ENCODE data around the gene SHC1. TPM values are rescaled to one million over a fixed set of nuclear protein-coding genes. Genes with fewer than 3 reads are reported as not detected.
A peak's percentile ranks its signal among the peaks of the same experiment; 100 is the strongest.

Gene SHC1
- total RNA-seq, 2 experiments from 2014 or later: 45.9 to 65.7 TPM

- peaks cover 64% of the 10 kb centered on the region for H3K36me3 Mint-ChIP-seq (ENCODE audit: low read depth)
- H3K4me1 Mint-ChIP-seq: peaks cover 76% of the 10 kb centered on the region
- H3K27me3 Mint-ChIP-seq: no peaks in the 10 kb centered on the region
- CTCF ChIA-PET: interaction anchor here (0.8 to 6.1 kb wide), 11 partner anchors 8 to 680 kb away, joined by 3 to 86 read pairs (median 4); partner anchors contain the start of genes ADAM15, FLAD1, PBXIP1 and ZBTB7B
- H3K9me3 Mint-ChIP-seq (ENCODE audit: low read depth): no peaks in the 10 kb centered on the region
- DNase-seq: no peak
- H3K27ac Mint-ChIP-seq: no peak overlapping the region
- no peak for ATAC-seq
- intact Hi-C loops (cut with DNase I, micrococcal nuclease): loop anchor here in 1 of 2 experiments (5.0 kb wide), 1 partner anchor 37 kb away; the partner anchor contains the start of gene ADAM15
- no peak overlapping the region for H3K4me3 Mint-ChIP-seq
- POLR2A ChIA-PET: interaction anchor here (0.8 to 1.0 kb wide), 2 partner anchors 11 to 179 kb away, joined by 3 read pairs; no protein-coding TSS in a partner anchor
These were observed 44.4 kb upstream of the SHC1 start for GRCh38 chr1:155014709-155015508.

DNA sequence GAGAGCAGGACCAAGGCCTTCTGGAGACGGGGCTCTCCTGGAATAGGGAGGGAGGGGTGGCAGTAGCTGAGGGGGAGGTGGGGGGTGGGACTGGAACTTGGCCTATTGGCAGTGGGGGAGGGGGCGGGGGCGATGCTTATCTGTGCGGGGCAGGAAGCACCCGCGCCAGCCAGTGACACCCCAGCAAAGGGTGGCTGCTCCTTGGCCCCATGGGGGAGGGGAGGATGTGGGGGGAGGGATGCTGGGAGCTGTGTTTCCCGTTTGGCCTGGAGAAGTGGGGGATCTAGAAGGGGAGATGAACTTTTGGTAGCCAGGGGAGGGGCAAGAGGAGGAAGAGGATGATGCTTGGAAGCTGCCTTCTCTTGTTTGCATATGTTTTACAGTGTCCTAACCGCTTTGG is 43.1 kb upstream of the SHC1 start:
- peaks cover 65% of the 10 kb centered on the region for H3K36me3 Mint-ChIP-seq (ENCODE audit: low read depth)
- peaks cover 64% of the 10 kb centered on the region for H3K4me1 Mint-ChIP-seq
- H3K27ac Mint-ChIP-seq: peak overlapping the region; percentile 73
- ChIA-PET POLR2A (interaction anchor here (0.8 kb wide), 1 partner anchor 1355 kb away, joined by 4 read pairs; no protein-coding TSS in a partner anchor), CTCF (interaction anchor here (0.6 to 6.1 kb wide), 4 partner anchors 13 to 48 kb away, joined by 3 to 86 read pairs (median 5); partner anchors contain the start of genes LENEP and ZBTB7B)
- intact Hi-C loops (cut with DNase I, micrococcal nuclease): no loop called here
- no peaks in the 10 kb centered on the region for H3K27me3 Mint-ChIP-seq
- H3K9me3 Mint-ChIP-seq (ENCODE audit: low read depth): no peaks in the 10 kb centered on the region
- peak; percentile 56 for DNase-seq
- ATAC-seq: no peak
- H3K4me3 Mint-ChIP-seq: peak overlapping the region; percentile 99

GRCh38 chr1:155012776-155013602 is 42.4 kb upstream of the SHC1 start:
- Mint-ChIP-seq H3K9me3 (ENCODE audit: low read depth) (no peaks in the 10 kb centered on the region), H3K4me1 (peaks cover 65% of the 10 kb centered on the region), H3K27ac (peak overlapping the region; percentile 82), H3K4me3 (peak overlapping the region; percentile 99), H3K36me3 (ENCODE audit: low read depth) (peaks cover 64% of the 10 kb centered on the region), H3K27me3 (no peaks in the 10 kb centered on the region)
- ATAC-seq (no peak), DNase-seq (peak; percentile 31)
- intact Hi-C loops (cut with DNase I, micrococcal nuclease): no loop called here
- ChIA-PET CTCF (interaction anchor here (0.5 to 6.1 kb wide), 7 partner anchors 12 to 160 kb away, joined by 3 to 86 read pairs (median 4); partner anchors contain the start of genes KRTCAP2, LENEP and ZBTB7B), POLR2A (interaction anchor here (0.7 to 0.8 kb wide), 3 partner anchors 65 to 1354 kb away, joined by 3 to 4 read pairs (median 4); partner anchors contain the start of gene EFNA3)

- peak overlapping the region; percentile 99 for H3K4me3 Mint-ChIP-seq
- POLR2A ChIA-PET: no interaction called here
- H3K4me1 Mint-ChIP-seq: peaks cover 65% of the 10 kb centered on the region
- CTCF ChIA-PET: interaction anchor here (0.6 to 6.1 kb wide), 5 partner anchors 11 to 192 kb away, joined by 3 to 86 read pairs (median 6); partner anchors contain the start of genes KRTCAP2 and ZBTB7B
- DNase-seq (peak; percentile 76), ATAC-seq (peak; percentile 10)
- H3K27me3 Mint-ChIP-seq: no peaks in the 10 kb centered on the region
- intact Hi-C loops (cut with DNase I, micrococcal nuclease): no loop called here
- peaks cover 63% of the 10 kb centered on the region for H3K36me3 Mint-ChIP-seq (ENCODE audit: low read depth)
- H3K9me3 Mint-ChIP-seq (ENCODE audit: low read depth): no peaks in the 10 kb centered on the region
- H3K27ac Mint-ChIP-seq: peak overlapping the region; percentile 82
These were observed 41.5 kb upstream of the SHC1 start for GRCh38 chr1:155012026-155012546.

DNA sequence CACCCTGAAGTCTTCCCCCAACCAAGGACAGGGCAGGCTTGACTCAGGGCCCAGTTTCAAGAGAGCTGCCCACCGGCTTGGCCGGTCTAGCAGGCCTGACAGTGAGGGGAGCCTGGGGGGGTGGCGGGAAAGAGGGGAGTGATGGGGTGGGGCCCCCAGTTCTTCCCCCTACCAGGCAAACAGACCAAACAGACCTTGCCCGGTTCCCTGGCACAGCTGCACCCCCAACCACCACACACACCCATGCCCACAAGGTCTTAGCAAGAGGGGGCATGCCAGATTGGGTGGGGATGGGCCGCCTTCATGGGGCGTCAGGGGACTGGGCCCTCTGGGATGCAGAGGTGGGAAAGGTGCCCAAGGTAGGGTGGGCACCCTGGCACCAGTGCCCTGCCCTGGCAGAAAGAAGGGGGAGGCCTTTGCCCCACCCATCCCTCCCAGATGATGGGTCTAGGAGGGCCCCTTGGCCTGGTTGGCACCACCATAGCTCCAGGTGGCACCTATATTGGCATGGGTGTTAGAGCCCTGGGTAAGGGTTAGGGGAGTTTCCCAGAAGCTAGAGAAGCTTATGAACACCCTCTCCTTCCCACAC is 41.0 kb upstream of the SHC1 start:
- H3K4me3 Mint-ChIP-seq: peak overlapping the region; percentile 99
- intact Hi-C loops (cut with DNase I, micrococcal nuclease): no loop called here
- ChIA-PET POLR2A (no interaction called here), CTCF (interaction anchor here (0.6 to 1.8 kb wide), 5 partner anchors 12 to 192 kb away, joined by 3 to 8 read pairs (median 5); partner anchors contain the start of gene KRTCAP2)
- peaks cover 59% of the 10 kb centered on the region for H3K36me3 Mint-ChIP-seq (ENCODE audit: low read depth)
- DNase-seq: no peak
- H3K4me1 Mint-ChIP-seq: peaks cover 67% of the 10 kb centered on the region
- peak overlapping the region; percentile 96 for H3K27ac Mint-ChIP-seq
- ATAC-seq: no peak
- no peaks in the 10 kb centered on the region for H3K9me3 Mint-ChIP-seq (ENCODE audit: low read depth)
- H3K27me3 Mint-ChIP-seq: no peaks in the 10 kb centered on the region

DNA sequence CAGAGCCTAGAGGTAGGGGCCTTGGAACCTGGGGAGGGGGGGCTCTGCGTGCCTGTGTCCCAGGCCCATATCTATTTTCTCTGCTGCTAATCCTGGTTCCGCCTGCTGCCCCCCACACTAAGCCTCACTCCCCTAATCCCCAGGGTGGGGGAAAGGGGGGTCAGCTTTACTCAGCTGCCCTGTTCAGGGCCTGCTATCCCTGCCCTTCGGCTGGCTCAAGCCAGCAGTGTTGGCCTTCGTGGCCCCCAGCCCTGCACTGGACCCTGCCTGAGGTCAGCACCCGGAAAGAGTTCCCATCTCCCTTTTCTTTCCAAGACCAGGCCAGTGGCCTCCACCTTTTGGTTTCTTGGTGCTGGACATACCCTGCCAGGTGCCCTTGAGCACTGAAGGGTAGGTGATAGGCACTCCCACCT is 40.5 kb upstream of the SHC1 start:
- Mint-ChIP-seq H3K27ac (peak overlapping the region; percentile 96), H3K27me3 (no peaks in the 10 kb centered on the region), H3K4me1 (peaks cover 67% of the 10 kb centered on the region), H3K4me3 (peak overlapping the region; percentile 99), H3K36me3 (ENCODE audit: low read depth) (peaks cover 54% of the 10 kb centered on the region), H3K9me3 (ENCODE audit: low read depth) (no peaks in the 10 kb centered on the region)
- no peak for DNase-seq
- ChIA-PET POLR2A (interaction anchor here (0.6 kb wide), 1 partner anchor 30 kb away, joined by 3 read pairs; no protein-coding TSS in a partner anchor), CTCF (interaction anchor here (0.9 to 1.8 kb wide), 3 partner anchors 12 to 165 kb away, joined by 3 to 7 read pairs (median 5); no protein-coding TSS in a partner anchor)
- intact Hi-C loops (cut with DNase I, micrococcal nuclease): no loop called here
- no peak for ATAC-seq

GRCh38 chr1:155010211-155010918 is 39.8 kb upstream of the SHC1 start:
- intact Hi-C loops (cut with DNase I, micrococcal nuclease): no loop called here
- Mint-ChIP-seq H3K27me3 (no peaks in the 10 kb centered on the region), H3K27ac (peak overlapping the region; percentile 96), H3K36me3 (ENCODE audit: low read depth) (peaks cover 47% of the 10 kb centered on the region), H3K4me3 (peak overlapping the region; percentile 99), H3K4me1 (peaks cover 67% of the 10 kb centered on the region), H3K9me3 (ENCODE audit: low read depth) (no peaks in the 10 kb centered on the region)
- ATAC-seq (no peak), DNase-seq (peak; percentile 54)
- ChIA-PET POLR2A (interaction anchor here (0.6 kb wide), 1 partner anchor 29 kb away, joined by 3 read pairs; no protein-coding TSS in a partner anchor), CTCF (interaction anchor here (0.9 to 1.8 kb wide), 3 partner anchors 11 to 165 kb away, joined by 3 to 7 read pairs (median 5); no protein-coding TSS in a partner anchor)

GRCh38 chr1:155009742-155010141 is 39.2 kb upstream of the SHC1 start:
- no peaks in the 10 kb centered on the region for H3K9me3 Mint-ChIP-seq (ENCODE audit: low read depth)
- peaks cover 64% of the 10 kb centered on the region for H3K4me1 Mint-ChIP-seq
- H3K36me3 Mint-ChIP-seq (ENCODE audit: low read depth): peaks cover 44% of the 10 kb centered on the region

DNA sequence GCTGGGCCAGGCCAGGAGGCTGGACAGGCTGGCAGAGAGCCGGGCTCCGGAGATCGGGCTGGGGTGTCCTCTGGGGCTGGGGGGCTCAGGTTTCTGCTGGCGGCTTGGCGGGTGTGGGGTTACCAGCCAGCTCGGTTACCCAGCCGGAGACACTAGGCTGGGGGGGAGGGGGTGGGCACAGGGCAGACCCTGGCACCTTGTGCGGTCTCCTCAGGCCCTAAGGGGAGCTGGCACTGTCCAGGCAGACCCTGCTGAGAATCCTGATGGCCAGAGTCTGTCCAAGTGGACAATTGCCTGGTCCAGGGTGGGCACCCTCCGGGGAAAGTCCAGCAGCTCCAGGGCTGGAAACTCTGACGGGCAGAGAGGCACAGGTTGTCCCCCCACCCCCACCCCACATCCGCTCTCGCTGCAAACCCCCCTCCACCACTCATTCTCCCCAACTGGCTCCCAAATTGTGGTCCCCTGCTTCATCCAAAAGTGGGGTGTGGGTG is 38.7 kb upstream of the SHC1 start:
- POLR2A ChIA-PET: interaction anchor here (0.9 kb wide), 1 partner anchor 48 kb away, joined by 3 read pairs; no protein-coding TSS in a partner anchor
- DNase-seq: peak; percentile 73
- peak overlapping the region; percentile 96 for H3K27ac Mint-ChIP-seq

More at GRCh38 chr1:155009742-155010141, 39.2 kb upstream of the SHC1 start:
- intact Hi-C loops (cut with DNase I, micrococcal nuclease): loop anchor here in 1 of 2 experiments (1.0 to 10.0 kb wide), 3 partner anchors 8 to 1495 kb away; partner anchors contain the start of genes MEF2D and PMF1
- Mint-ChIP-seq H3K4me3 (peak overlapping the region; percentile 99), H3K27ac (peak overlapping the region; percentile 96), H3K27me3 (no peaks in the 10 kb centered on the region)
- ChIA-PET POLR2A (no interaction called here), CTCF (interaction anchor here (0.5 to 1.0 kb wide), 3 partner anchors 11 to 94 kb away, joined by 3 to 4 read pairs (median 4); partner anchors contain the start of gene FLAD1)
- ATAC-seq: no peak
- DNase-seq: no peak

More for the DNA sequence above, 38.7 kb upstream of the SHC1 start:
- CTCF ChIA-PET: interaction anchor here (0.5 to 3.7 kb wide), 7 partner anchors 8 to 93 kb away, joined by 3 to 28 read pairs (median 4); partner anchors contain the start of gene FLAD1
- no peak for ATAC-seq
- Mint-ChIP-seq H3K4me1 (peaks cover 68% of the 10 kb centered on the region), H3K27me3 (no peaks in the 10 kb centered on the region), H3K4me3 (peak overlapping the region; percentile 99), H3K9me3 (ENCODE audit: low read depth) (no peaks in the 10 kb centered on the region), H3K36me3 (ENCODE audit: low read depth) (peaks cover 45% of the 10 kb centered on the region)
- intact Hi-C loops (cut with DNase I, micrococcal nuclease): loop anchor here in 1 of 2 experiments (1.0 to 10.0 kb wide), 3 partner anchors 8 to 1496 kb away; partner anchors contain the start of genes MEF2D and PMF1
